NCI-H82 treated with DMSO at 0.1 percent for 48 hours (cell line): ENCODE measurements around the gene TATDN2.
"Not testable (repeated sequence)": the region's sequence is repeated elsewhere in the genome, so short reads cannot be mapped to it uniquely, and the experiment has no call there.

ENCODE experiments used
- DNase-seq: peaks from one replicate; lab custom pipeline; 2025; ENCODE audit not compliant: unreplicated experiment; lab: John Stamatoyannopoulos, UW

Gene TATDN2

GRCh38 chr3:10266936-10267335 is 18.7 kb downstream of the TATDN2 start:
- DNase-seq, result not testable (repeated sequence)

- no peak for DNase-seq
Observed at GRCh38 chr3:10268116-10268515, 19.9 kb downstream of the TATDN2 start.

- no peak for DNase-seq
Observed at GRCh38 chr3:10268930-10269329, 20.7 kb downstream of the TATDN2 start.

- no peak for DNase-seq
Observed at GRCh38 chr3:10269443-10269842, 21.2 kb downstream of the TATDN2 start.

GRCh38 chr3:10272476-10272875 is 24.2 kb downstream of the TATDN2 start:
- not testable (repeated sequence) for DNase-seq

- no peak for DNase-seq
Observed at GRCh38 chr3:10272977-10273376, 24.7 kb downstream of the TATDN2 start.

- DNase-seq, result no peak
Observed at GRCh38 chr3:10273702-10274305, 25.5 kb downstream of the TATDN2 start.

- no peak for DNase-seq
Observed at GRCh38 chr3:10274601-10275000, 26.3 kb downstream of the TATDN2 start.

GRCh38 chr3:10277115-10277625 is 28.9 kb downstream of the TATDN2 start:
- no peak for DNase-seq

- no peak for DNase-seq
Observed at GRCh38 chr3:10278501-10278900, 30.2 kb downstream of the TATDN2 start.

- DNase-seq, result no peak
Observed at GRCh38 chr3:10279384-10280176, 31.3 kb downstream of the TATDN2 start.

GRCh38 chr3:10280177-10280529 is 31.9 kb downstream of the TATDN2 start:
- DNase-seq, result no peak

- no peak for DNase-seq
Observed at GRCh38 chr3:10280571-10280970, 32.3 kb downstream of the TATDN2 start.

GRCh38 chr3:10281951-10282350 is 33.7 kb downstream of the TATDN2 start:
- DNase-seq, result no peak

- no peak for DNase-seq
Observed at GRCh38 chr3:10283638-10284037, 35.4 kb downstream of the TATDN2 start.

- DNase-seq, result no peak
Observed at GRCh38 chr3:10284496-10284895, 36.2 kb downstream of the TATDN2 start.

GRCh38 chr3:10285272-10286132 is 37.2 kb downstream of the TATDN2 start:
- DNase-seq, result no peak

- DNase-seq, result no peak
Observed at GRCh38 chr3:10286133-10286524, 37.9 kb downstream of the TATDN2 start.

- no peak for DNase-seq
Observed at GRCh38 chr3:10286596-10287295, 38.5 kb downstream of the TATDN2 start.

GRCh38 chr3:10287936-10288574 is 39.8 kb downstream of the TATDN2 start:
- no peak for DNase-seq

GRCh38 chr3:10288575-10288960 is 40.3 kb downstream of the TATDN2 start:
- DNase-seq, result no peak
